Rectal smooth muscle tissue (tissue), 1 donor: ENCODE results near the gene CHRNA5.

ENCODE experiments used
- H3K27ac ChIP-seq: one replicate; pipeline ENCODE4 v1.7.0; 2013; ENCODE audit warnings: low read depth, low read length, inconsistent platforms
- H3K27me3 ChIP-seq: one replicate; pipeline ENCODE4 v1.7.0; 2013; ENCODE audit warnings: low read length; ENCODE audit not compliant: control insufficient read depth, insufficient read depth
- H3K36me3 ChIP-seq: one replicate; pipeline ENCODE4 v1.7.0; 2013; ENCODE audit warnings: low read length; ENCODE audit not compliant: control insufficient read depth, insufficient read depth
- H3K4me1 ChIP-seq: one replicate; pipeline ENCODE4 v1.7.0; 2013; ENCODE audit warnings: low read length; ENCODE audit not compliant: control insufficient read depth, insufficient read depth
- H3K4me3 ChIP-seq: one replicate; pipeline ENCODE4 v1.7.0; 2013; ENCODE audit warnings: low read length
- H3K9ac ChIP-seq: one replicate; pipeline ENCODE4 v1.7.0; 2013; ENCODE audit warnings: low read length

CHRNA5 gene

DNA sequence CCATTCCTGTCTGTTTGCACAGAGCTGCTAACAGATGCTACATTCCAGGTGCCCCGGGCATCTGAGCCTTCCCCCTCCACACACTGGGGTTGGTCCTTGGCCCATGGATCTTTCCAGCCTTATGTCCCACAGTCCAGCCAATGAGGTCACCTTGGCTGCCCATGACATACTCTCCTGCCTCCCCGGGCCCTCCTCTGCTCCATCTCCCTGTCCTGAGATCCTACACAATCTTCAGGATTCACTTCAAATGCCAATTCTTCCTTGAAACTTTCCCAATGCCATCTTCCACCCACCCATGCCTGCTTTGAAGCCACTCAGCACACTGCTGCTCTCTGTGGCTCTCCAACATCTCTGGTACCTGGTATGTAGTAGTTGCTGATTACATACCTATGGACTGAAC is 51.2 kb downstream of the CHRNA5 start:
- H3K4me1 ChIP-seq = peaks cover 15% of the 10 kb centered on the region
- no peak overlapping the region for H3K27ac ChIP-seq
- H3K27me3 ChIP-seq = peaks cover 5% of the 10 kb centered on the region
- H3K36me3 ChIP-seq = no peaks in the 10 kb centered on the region
- H3K4me3 ChIP-seq = no peak overlapping the region
- H3K9ac ChIP-seq = no peak overlapping the region

DNA sequence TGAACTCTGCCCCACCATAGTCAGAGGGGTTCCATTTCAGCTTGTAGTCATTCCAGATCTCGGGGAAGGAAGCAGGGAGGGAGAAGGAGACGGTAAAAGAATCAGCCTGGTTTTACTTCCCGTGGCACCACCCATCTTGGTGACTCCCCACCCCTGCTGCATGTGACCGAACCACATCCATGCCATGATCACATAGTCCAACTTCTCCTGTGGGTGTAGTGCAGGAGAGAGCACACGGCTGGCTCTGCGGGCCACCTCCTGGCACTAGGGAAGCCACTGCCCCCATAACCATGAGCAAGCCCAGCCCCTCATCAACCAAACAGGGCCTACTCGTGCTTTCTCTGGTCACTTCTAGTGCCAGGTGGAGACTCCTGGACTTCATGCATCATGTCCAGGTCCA is 51.8 kb downstream of the CHRNA5 start:
- Histone ChIP-seq H3K27me3 (peaks cover 5% of the 10 kb centered on the region), H3K9ac (no peak overlapping the region), H3K4me1 (peaks cover 15% of the 10 kb centered on the region), H3K4me3 (no peak overlapping the region), H3K36me3 (no peaks in the 10 kb centered on the region), H3K27ac (no peak overlapping the region)

DNA sequence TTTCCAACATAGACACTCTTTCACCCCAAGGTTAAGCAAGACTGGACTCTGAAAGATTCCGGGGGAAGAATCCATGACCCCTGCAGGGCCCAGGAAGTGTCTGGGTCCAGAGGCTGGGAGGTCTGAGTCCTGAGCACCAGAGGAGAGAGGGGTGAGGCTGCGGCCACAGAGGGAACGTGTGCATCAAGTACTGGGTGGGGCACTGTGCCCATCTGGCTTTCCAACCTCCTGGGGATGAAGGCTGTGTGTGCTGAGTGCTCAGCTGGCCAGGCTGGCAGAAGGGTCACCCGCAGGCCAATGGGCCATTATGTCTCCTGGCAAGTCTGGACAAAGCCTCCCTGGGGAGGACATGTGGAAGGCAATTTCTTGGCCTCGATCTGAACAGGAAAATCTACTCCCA is 52.2 kb downstream of the CHRNA5 start:
- Histone ChIP-seq H3K9ac (no peak overlapping the region), H3K4me1 (peaks cover 15% of the 10 kb centered on the region), H3K27ac (no peak overlapping the region), H3K4me3 (no peak overlapping the region), H3K27me3 (peaks cover 5% of the 10 kb centered on the region), H3K36me3 (no peaks in the 10 kb centered on the region)

DNA sequence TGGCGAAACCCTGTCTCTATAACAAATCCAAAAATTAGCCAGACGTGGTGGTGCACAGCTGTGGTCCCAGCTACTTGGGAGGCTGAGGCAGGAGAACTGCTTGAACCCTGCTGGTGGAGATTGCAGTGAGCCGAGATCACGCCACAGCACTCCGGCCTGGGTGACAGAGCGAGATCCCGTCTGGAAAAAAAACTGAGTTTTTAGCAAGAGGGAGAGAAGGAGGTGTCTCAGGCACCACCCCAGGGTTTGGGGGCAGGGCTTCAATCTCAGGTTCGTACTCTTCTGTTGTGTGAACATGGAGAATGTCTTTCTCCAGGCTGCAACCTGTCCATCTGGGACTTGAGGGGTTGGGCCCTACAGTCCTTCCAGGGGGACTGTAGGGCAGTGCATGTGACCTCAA is 52.7 kb downstream of the CHRNA5 start:
- Histone ChIP-seq H3K9ac (no peak overlapping the region), H3K27ac (no peak overlapping the region), H3K4me3 (no peak overlapping the region), H3K36me3 (no peaks in the 10 kb centered on the region), H3K27me3 (peaks cover 5% of the 10 kb centered on the region), H3K4me1 (peaks cover 15% of the 10 kb centered on the region)

DNA sequence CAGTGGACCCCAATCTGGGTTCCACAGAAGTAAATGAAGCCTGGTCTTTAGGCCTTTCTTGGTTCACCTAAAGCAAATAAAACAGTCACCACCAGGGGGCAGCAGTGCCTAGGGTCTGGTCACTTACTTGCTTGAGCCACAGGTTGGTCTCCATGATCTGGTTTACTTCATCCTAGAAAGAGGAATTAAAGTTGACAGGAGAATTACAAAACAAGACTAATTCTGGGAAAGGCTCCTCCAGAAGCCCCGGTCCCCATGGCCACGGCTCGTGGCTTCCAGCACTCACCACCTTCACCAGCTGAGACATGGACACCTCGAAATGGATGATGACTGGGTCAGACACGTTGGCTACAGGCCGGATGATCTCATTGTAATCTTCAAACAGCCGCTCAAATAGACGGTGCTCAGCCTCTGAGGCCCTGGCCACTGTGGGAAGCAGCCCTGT is 53.2 kb downstream of the CHRNA5 start:
- Histone ChIP-seq H3K9ac (no peak overlapping the region), H3K27me3 (peaks cover 5% of the 10 kb centered on the region), H3K27ac (peak overlapping the region; percentile 55), H3K4me3 (no peak overlapping the region), H3K36me3 (no peaks in the 10 kb centered on the region), H3K4me1 (peaks cover 15% of the 10 kb centered on the region)

DNA sequence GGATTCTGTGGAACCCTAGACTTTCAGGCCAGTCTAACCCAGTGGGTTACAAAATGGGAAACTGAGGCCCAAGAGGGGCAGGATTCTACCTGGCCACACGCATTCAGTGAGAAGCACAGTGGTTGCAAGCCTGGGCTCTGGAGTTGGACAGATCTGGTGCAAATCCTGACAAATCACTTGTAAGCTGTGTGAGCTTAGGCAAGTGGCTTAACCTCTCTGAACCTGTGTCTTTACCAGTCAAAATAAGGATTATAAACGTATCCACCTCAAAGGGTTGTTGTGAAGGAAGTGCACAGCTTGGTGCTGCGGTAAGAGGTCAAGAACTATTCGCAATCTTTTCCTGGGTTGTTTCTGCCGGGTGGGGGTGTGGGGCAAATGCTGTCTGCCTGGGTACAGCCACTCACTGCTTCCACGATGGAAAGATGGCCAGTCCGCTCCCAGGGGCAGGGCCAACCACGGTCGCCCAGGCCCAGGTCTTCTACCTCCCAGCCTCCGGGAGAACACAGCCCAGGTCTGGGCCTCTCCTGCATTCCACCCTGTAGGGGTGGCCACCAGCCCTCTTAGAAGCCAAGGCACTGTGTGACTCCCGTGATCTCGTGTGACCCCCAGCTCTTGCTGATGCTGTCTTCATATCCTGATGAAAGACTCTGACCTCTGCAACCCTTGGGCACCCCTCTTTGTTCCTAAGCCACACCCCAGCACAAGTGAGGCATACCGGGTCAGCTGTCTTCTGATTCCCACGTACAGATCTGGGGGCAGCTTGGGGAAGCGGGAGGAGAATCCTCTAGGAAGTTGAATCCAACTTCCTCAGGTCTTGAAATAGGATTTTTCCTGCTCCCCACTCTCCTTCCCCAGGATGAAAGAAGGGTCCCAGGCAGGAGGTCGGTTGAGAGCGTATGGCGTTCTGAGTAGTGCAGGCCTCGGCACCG is 54.0 kb downstream of the CHRNA5 start:
- Histone ChIP-seq H3K27me3 (peaks cover 5% of the 10 kb centered on the region), H3K9ac (no peak overlapping the region), H3K36me3 (no peaks in the 10 kb centered on the region), H3K27ac (peak overlapping the region; percentile 55), H3K4me1 (peaks cover 15% of the 10 kb centered on the region), H3K4me3 (peak overlapping the region; percentile 51)

DNA sequence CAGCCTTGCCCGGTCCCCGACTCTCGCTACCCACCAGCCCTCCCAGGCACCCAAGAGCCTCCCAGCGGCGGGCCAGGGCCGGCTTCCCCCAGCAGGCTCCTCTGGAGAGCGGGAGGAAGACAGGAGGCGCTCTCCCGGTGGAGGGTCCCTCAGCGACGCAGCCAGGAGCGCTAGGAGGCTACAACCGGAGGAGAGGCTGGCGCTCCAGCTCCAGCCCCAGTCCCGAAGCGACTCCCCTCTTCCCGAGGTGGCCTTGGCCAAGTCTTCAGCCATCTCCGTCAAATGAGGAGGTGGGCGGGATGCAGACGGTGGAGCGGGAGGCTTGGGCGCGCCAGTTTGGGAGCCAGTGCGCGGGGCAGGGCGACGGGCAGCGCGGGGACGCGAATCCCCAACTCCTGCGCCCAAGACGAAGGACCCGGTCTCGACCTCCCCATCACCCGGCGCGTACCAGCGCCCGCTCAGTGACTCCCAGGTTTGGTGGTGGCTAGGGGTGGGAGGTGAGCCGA is 54.8 kb downstream of the CHRNA5 start:
- H3K9ac ChIP-seq = no peak overlapping the region
- peaks cover 15% of the 10 kb centered on the region for H3K4me1 ChIP-seq
- peak overlapping the region; percentile 18 for H3K27ac ChIP-seq
- H3K27me3 ChIP-seq = peaks cover 7% of the 10 kb centered on the region
- H3K4me3 ChIP-seq = peak overlapping the region; percentile 51
- H3K36me3 ChIP-seq = no peaks in the 10 kb centered on the region

DNA sequence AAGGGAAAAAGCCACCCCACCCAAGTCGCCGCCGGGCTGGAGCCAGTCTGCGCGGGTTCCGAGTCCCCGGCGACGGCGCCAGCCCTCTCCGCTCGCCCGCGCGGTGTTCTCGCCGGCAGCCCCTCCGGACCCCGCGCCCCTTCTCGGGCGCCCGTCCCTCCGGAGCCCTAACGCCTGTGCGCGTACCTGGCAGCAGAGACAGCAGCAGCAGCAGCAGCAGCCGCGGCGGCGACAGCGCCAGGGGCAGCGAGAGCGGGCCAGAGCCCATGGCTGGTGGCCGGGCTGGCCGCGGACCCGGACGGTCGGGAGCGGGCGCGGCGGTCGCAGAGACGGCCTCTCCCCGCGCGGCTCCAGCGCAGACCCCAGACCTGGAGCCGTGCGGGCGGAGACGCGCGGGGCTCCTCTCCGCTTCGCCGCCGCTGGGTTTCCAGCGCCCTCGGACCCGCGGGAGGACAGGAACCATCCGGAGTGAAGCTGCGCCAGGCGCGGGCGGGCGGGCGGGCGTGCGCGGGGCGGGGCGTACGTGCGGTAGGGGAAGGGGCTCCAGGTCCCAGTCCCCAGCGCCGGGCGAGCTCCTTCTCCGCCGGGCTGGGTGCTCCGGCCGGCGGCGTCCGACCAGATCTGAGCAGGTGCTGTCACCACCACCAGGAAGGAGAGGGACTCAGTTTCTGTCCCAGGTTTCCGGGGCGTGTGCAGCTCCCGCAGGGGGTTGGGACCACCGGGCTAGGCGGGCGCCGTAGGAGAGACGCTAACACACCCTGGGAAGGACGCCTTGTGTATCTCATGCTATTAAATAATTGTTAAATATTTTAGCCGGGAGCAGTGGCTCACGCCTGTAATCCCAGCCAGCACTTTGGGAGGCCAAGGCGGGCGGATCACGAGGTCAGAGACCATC is 55.5 kb downstream of the CHRNA5 start, which contains the start of gene CHRNA3:
CHRNA3 (minus strand) TSS at position 470 of the 895 bp plus-strand sequence; CDS start at position 268, 202 bp downstream.
- Histone ChIP-seq H3K27ac (peak within 1 kb of the TSS; percentile 18), H3K9ac (no peak within 1 kb of the TSS), H3K27me3 (peaks cover 7% of the 10 kb centered on the region), H3K36me3 (no peaks in the 10 kb centered on the region), H3K4me1 (peaks cover 15% of the 10 kb centered on the region), H3K4me3 (peak within 1 kb of the TSS; percentile 51)

DNA sequence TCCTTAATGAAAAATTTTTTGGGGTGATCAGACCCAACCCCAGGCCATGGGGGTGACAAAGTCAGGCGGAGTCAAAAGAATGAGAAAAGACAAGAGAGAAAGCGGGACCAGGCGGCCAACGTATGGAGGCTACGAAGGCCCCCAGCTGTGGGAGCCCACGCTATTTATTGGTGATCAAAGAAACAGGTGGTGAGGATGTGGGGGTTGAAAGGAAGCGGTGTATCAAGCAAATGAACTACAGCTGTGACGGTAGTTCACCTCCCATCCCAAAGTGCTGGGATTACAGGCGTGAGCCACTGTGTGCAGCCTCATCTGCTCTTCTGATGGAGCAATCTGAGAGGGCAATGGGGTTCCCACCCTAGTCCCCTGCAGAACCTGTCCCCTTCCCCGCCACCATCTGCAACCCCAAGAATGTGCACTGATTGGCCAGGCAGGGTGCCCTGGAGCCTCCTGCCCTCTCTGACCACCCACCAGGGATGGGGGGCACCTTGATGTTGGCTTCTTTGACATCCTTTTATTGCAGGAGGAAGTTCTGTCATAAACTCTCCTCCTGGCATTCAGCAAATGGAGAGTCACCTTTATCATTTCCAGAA is 56.6 kb downstream of the CHRNA5 start:
- Histone ChIP-seq H3K27ac (no peak overlapping the region), H3K36me3 (no peaks in the 10 kb centered on the region), H3K27me3 (peaks cover 7% of the 10 kb centered on the region), H3K4me1 (peaks cover 15% of the 10 kb centered on the region), H3K9ac (no peak overlapping the region), H3K4me3 (no peak overlapping the region)

DNA sequence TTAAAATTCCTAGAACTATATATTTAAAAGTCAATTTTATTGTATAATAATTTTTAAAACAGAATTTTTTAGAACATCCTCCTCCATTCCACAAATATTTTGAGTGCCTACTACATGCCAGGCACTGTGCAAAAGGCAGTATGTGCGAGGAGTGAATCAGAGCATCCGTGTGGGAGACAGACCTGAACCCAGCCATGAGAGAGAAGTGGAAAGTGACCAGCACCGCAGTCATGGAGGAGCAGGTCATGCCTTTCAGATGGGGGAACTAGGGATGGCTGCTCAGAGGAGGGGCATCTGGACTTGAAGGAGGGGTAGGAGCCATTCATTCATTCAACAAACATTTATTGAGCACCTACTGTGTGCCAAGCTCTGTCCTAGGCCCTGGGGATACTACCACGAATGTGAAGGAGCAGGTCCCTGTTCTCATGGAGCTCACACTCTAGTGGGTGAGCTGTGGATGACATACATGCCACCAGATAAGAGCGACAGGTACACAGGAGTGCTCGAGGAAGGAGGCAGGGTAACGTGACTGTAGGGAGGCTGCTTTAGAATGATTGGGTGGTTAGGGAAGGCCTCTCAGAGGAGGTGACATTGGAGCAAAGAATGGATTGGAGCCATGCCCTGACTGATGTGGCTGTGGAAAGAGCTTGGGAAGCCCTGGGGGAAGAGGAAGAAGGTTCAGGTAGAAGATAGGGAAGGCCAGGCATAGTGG is 58.6 kb downstream of the CHRNA5 start:
- Histone ChIP-seq H3K4me3 (no peak overlapping the region), H3K27ac (no peak overlapping the region), H3K27me3 (peaks cover 7% of the 10 kb centered on the region), H3K36me3 (no peaks in the 10 kb centered on the region), H3K9ac (no peak overlapping the region), H3K4me1 (peaks cover 9% of the 10 kb centered on the region)

DNA sequence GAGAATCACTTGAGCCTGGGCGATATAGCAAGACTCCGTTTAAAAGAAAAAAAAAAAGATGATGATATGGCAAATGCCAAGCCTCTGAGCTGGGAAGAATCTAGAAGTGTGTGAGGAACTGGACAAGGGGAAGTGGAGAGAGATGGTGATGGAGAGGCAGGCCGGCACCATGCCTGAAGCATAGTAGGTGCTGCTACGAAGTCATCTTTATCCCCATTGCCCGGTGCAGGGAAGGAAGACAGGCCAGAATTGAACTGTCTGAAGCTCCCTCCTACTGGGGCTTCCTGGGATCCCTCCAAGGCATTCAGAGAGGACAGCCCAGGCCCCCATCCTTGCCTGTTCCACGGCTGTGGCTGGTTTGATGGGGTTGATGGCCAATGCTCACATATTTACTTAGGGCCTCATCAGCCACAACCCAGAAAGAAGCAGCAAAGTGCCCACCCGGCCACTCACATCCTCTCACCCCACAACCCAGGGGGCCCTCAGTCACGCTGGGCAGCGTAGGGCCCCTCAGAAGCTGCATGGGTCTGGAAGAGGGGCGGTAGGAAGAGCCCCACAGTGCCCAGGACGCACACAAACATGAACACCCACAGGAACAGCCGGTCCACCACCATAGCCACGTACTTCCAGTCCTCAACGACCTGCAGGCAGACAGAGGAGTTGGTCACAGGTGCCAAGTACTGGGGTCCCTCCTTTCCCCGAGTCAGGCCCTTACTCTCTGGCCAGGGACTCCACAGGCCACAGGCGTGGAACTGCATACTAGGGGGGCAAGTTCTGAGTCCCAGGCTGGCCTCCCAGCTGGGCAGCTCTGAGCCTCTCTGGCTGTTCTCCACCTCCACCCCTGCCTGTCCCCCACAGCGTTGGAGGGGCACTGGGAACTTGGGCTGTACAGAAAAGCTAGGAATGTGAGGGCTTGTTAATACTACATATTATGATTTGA is 59.6 kb downstream of the CHRNA5 start:
- H3K27ac ChIP-seq = no peak overlapping the region
- H3K27me3 ChIP-seq = peaks cover 2% of the 10 kb centered on the region
- H3K4me3 ChIP-seq = no peak overlapping the region
- H3K4me1 ChIP-seq = no peaks in the 10 kb centered on the region
- no peak overlapping the region for H3K9ac ChIP-seq
- no peaks in the 10 kb centered on the region for H3K36me3 ChIP-seq
